HCT116 (cell line): ENCODE data around the gene CASTOR1. TPM values are rescaled to one million over a fixed set of nuclear protein-coding genes. Genes with fewer than 3 reads are reported as not detected.

Experiments used
- ATAC-seq: fragments of 200-7000 bp; cut with Tn5 transposase; 2 replicates; pipeline ENCODE4 v1.9.1; 2020; ENCODE audit warnings: mild to moderate bottlenecking, moderate library complexity
- BruUV-seq: library from RNA; stranded (reverse); fragments of 400-500 nt; replicated peaks from 2 replicates; lab custom pipeline; 2021; lab: Mats Ljungman, UMichigan
- CTCF ChIA-PET: fragments of 300-600 bp; sonication (Branson Sonifier 250); formaldehyde crosslinking; loops from one replicate; lab custom pipeline; 2021; ENCODE audit warnings: antibody characterized with exemption; lab: Charles Lee
- POLR2A ChIA-PET: fragments of 300-600, 350-600 bp; sonication (Branson Sonifier 250); formaldehyde crosslinking; loops from one replicate; lab custom pipeline; 2021; ENCODE audit warnings: antibody characterized with exemption; lab: Charles Lee
- RAD21 ChIA-PET, 2 experiments: fragments of 300-600 bp; sonication (Branson Sonifier 250); formaldehyde crosslinking; loops; one replicate each; lab custom pipeline; 2023; ENCODE audit warnings: low total read pairs in 2 of 2; ENCODE audit not compliant: uncharacterized antibody in 2 of 2, unreplicated experiment in 2 of 2, low non-redundant PET in 1 of 2; lab: Charles Lee
- DNase-seq: peaks from one replicate; pipeline ENCODE4 v3.0.0-alpha.2; 2010; ENCODE audit warnings: low read depth, low spot score
- H2AFZ ChIP-seq: fragments of 200-600 bp; shearing (Covaris generic), sonication (generic); 2 replicates; pipeline ENCODE4 v1.6.1; 2017; ENCODE audit warnings: low read depth, mixed run types, mixed read lengths, antibody characterized with exemption, low read length; ENCODE audit not compliant: poor library complexity, severe bottlenecking
- H3K27ac ChIP-seq: 2 replicates; pipeline ENCODE4 v1.5.1; 2012; ENCODE audit warnings: low read depth, low read length
- H3K27me3 ChIP-seq: fragments of 200-600 bp; sonication (generic); 2 replicates; pipeline ENCODE4 v1.6.1; 2016; ENCODE audit warnings: mixed run types, low read length, mixed read lengths; ENCODE audit not compliant: insufficient read depth
- H3K36me3 ChIP-seq, 2 experiments: fragments of 200-500 bp in 1 of 2; fragments of 200-600 bp in 1 of 2; sonication (Bioruptor generic) in 1 of 2; sonication (generic) in 1 of 2; 2 replicates each; pipeline versions ENCODE4 v1.5.1 to v1.6.1; 2014 to 2016; ENCODE audit warnings: low read length in 2 of 2, inconsistent platforms in 1 of 2, mixed read lengths in 1 of 2, mixed run types in 1 of 2; ENCODE audit not compliant: insufficient read depth in 2 of 2, control insufficient read depth in 1 of 2
- H3K4me1 ChIP-seq, 2 experiments: fragments of 200-600 bp in 1 of 2; sonication (generic) in 1 of 2; 2 replicates each; pipeline versions ENCODE4 v1.5.1 to v1.6.1; 2012 to 2017; ENCODE audit warnings: low read length in 2 of 2, inconsistent platforms in 1 of 2, mild to moderate bottlenecking in 1 of 2, mixed read lengths in 1 of 2, mixed run types in 1 of 2, moderate library complexity in 1 of 2; ENCODE audit not compliant: insufficient read depth in 2 of 2, control insufficient read depth in 1 of 2
- H3K4me2 ChIP-seq: fragments of 200-600 bp; sonication (generic); 2 replicates; pipeline ENCODE4 v1.6.1; 2017; ENCODE audit warnings: mixed run types, low read length, mixed read lengths
- H3K4me3 ChIP-seq, 2 experiments: fragments of 200-600 bp in 1 of 2; sonication (generic) in 1 of 2; replicated peaks in 1 of 2; 2 replicates each; pipeline ENCODE4 v1.5.1; 2011 to 2016; ENCODE audit warnings: low read length in 2 of 2, control low read depth in 1 of 2, low read depth in 1 of 2, mild to moderate bottlenecking in 1 of 2, mixed read lengths in 1 of 2, mixed run types in 1 of 2
- H3K79me2 ChIP-seq: fragments of 200-600 bp; sonication (generic); 2 replicates; pipeline ENCODE4 v1.6.1; 2017; ENCODE audit warnings: mild to moderate bottlenecking, mixed run types, low read length, moderate library complexity, mixed read lengths; ENCODE audit not compliant: insufficient read depth
- H3K9ac ChIP-seq: fragments of 200-600 bp; sonication (generic); 2 replicates; pipeline ENCODE4 v1.6.1; 2016; ENCODE audit warnings: low read length, mixed read lengths
- H3K9me2 ChIP-seq: fragments of 200-600 bp; sonication (generic), shearing (Covaris generic); 2 replicates; pipeline ENCODE4 v1.6.1; 2017; ENCODE audit warnings: mixed run types, mild to moderate bottlenecking, moderate library complexity; ENCODE audit not compliant: insufficient read depth
- H3K9me3 ChIP-seq, 2 experiments: fragments of 200-500 bp in 1 of 2; fragments of 200-600 bp in 1 of 2; sonication (Bioruptor generic) in 1 of 2; sonication (generic) in 1 of 2; 2 replicates each; pipeline ENCODE4 v1.6.1; 2014 to 2017; ENCODE audit warnings: low read length in 2 of 2, mixed read lengths in 2 of 2, inconsistent platforms in 1 of 2, low read depth in 1 of 2, mild to moderate bottlenecking in 1 of 2, mixed run types in 1 of 2, moderate library complexity in 1 of 2; ENCODE audit not compliant: control insufficient read depth in 1 of 2, insufficient read depth in 1 of 2
- H4K20me1 ChIP-seq: fragments of 200-600 bp; sonication (generic), shearing (Covaris generic); 2 replicates; pipeline ENCODE4 v1.6.1; 2017; ENCODE audit warnings: mixed run types, mild to moderate bottlenecking, moderate library complexity; ENCODE audit not compliant: insufficient read depth
- CBX3 ChIP-seq: IDR thresholded peaks from 2 replicates; pipeline ENCODE4 v1.6.1; 2012; ENCODE audit warnings: low read depth
- EGR1 ChIP-seq: IDR thresholded peaks from 2 replicates; pipeline ENCODE4 v1.6.1; 2012; ENCODE audit warnings: low read depth
- RAD21 ChIP-seq: IDR thresholded peaks from 2 replicates; pipeline ENCODE4 v1.6.1; 2012; ENCODE audit warnings: low read depth, mild to moderate bottlenecking
- YY1 ChIP-seq: IDR thresholded peaks from 2 replicates; pipeline ENCODE4 v1.6.1; 2011; ENCODE audit warnings: low read length, low read depth, moderate library complexity, mild to moderate bottlenecking; ENCODE audit not compliant: insufficient replicate concordance; ENCODE audit errors: extremely low read depth
- intact Hi-C: fragments of 100-400 bp; cut with micrococcal nuclease; formaldehyde crosslinking; loops from 2 replicates; pipeline ENCODE4 v1.10.0; 2022
- total RNA-seq: library from RNA; stranded (reverse); gene quantifications from one replicate; pipeline ENCODE4 v1.2.1, GENCODE V29; 2021; ENCODE audit not compliant: unreplicated experiment
- TF ChIP-seq, protein P1 (sequence below): IDR thresholded peaks from 2 replicates; pipeline ENCODE4 v1.6.1; 2012

Gene CASTOR1
- total RNA-seq, 1 experiment from 2014 or later, result 6.5 TPM

DNA sequence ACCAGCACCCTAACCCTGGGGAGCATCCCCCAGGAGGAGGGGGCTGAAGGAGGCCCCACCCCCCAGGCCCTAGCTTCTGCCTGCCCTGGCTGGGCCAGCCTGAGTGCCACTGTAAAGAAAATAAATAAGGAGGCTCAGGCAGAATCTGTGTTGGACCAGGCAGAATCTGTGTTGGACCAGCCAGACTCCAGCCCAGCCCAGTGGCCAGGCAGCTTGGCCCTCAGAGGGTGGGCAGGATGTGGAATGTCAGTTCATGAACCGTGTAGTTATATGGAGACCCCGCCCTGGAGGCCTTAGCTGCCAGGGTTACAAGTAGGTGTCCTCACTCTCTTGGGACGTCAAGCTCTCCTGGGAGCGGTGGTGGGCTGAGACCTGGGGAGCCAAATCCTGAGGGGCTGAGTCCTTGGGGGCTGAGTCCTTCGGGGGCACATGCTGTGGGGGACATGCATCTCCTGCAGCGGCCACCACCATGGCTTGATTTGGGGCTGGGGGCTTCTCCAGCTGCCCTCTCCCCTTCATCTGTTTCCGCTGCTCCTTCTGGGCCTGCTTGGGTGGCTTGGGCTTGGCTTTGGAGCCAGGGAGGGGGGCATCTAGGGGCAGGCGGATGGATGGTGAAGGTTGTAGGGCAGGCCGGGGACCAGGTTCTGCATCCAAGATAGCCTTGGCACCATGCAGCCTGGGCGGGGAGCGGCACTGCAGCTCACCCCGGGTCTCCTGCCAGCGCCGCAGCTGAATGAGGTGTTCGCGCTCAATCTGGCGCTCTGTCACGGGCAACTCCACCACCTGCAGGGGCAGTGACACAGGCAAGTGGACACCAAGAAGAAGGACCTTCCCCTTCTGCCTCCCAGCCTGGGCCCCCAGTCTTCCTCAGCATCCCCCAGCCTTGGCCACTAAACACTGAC, 3.0 kb upstream of the CASTOR1 start:
- H4K20me1 ChIP-seq, result no peaks in the 10 kb centered on the region
- no peaks in the 10 kb centered on the region for H3K9me3 ChIP-seq
- no peaks in the 10 kb centered on the region for H3K9me2 ChIP-seq
- ATAC-seq (no peak), DNase-seq (no peak)
- H3K4me1 ChIP-seq, result peaks cover 33 to 39% of the 10 kb centered on the region in 2 experiments
- H3K36me3 ChIP-seq, result peaks cover 2 to 4% of the 10 kb centered on the region in 2 experiments; a peak in 2 of 4 replicates
- no peak overlapping the region for H3K4me2 ChIP-seq
- POLR2A ChIA-PET, result no interaction called here
- no peak overlapping the region for H3K4me3 ChIP-seq
- no peak overlapping the region for H2AFZ ChIP-seq
- TF ChIP-seq EGR1 (no peak), YY1 (no peak), CBX3 (no peak), RAD21 (no peak)
- TF ChIP-seq, protein P1, sequence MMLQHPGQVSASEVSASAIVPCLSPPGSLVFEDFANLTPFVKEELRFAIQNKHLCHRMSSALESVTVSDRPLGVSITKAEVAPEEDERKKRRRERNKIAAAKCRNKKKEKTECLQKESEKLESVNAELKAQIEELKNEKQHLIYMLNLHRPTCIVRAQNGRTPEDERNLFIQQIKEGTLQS, result no peak
- CTCF ChIA-PET, result interaction anchor here (5.4 kb wide), 1 partner anchor 34 kb away, joined by 81 read pairs; the partner anchor contains the start of gene TBC1D10A
- intact Hi-C loops, result no loop called here
- BruUV-seq, result no TSS peak
- H3K27me3 ChIP-seq, result no peaks in the 10 kb centered on the region
- RAD21 ChIA-PET, result interaction anchor here (0.6 to 1.1 kb wide), 2 partner anchors 10 to 35 kb away, joined by 3 to 9 read pairs; partner anchors contain the start of gene TBC1D10A (in 1 of the 2)
- no peaks in the 10 kb centered on the region for H3K79me2 ChIP-seq
- H3K9ac ChIP-seq, result no peak overlapping the region
- no peak overlapping the region for H3K27ac ChIP-seq
